Uterus (tissue), 4 donors: ENCODE measurements around the gene GNPAT. TPM values are rescaled to one million over a fixed set of nuclear protein-coding genes. Genes with fewer than 3 reads are reported as not detected.

Source experiments
- DNase-seq, 2 donors: peaks; one replicate each; pipeline ENCODE4 v3.0.0-alpha.2; 2019 to 2020
- H3K27ac ChIP-seq, 2 donors: fragments of 200-600 bp; sonication (generic); 1 replicate in 1 of 2; 2 replicates in 1 of 2; pipeline ENCODE4 v1.5.1; 2016 to 2018
- H3K27me3 ChIP-seq, 2 donors: fragments of 200-600 bp; sonication (generic); one replicate each; pipeline ENCODE4 v1.5.1; 2018 to 2019; ENCODE audit warnings: control low read depth in 1 of 2
- H3K36me3 ChIP-seq, 2 donors: fragments of 200-600 bp; sonication (generic); one replicate each; pipeline ENCODE4 v1.5.1; 2019; ENCODE audit warnings: control low read depth in 1 of 2
- H3K4me1 ChIP-seq, 2 donors: fragments of 200-600 bp; sonication (generic); one replicate each; pipeline ENCODE4 v1.5.1; 2018 to 2019; ENCODE audit warnings: control low read depth in 1 of 2
- H3K4me3 ChIP-seq, 2 donors: fragments of 200-600 bp; sonication (generic); 1 replicate in 1 of 2; 2 replicates in 1 of 2; pipeline ENCODE4 v1.5.1; 2018 to 2019; ENCODE audit warnings: mild to moderate bottlenecking in 1 of 2
- H3K9me3 ChIP-seq, 2 donors: fragments of 200-600 bp; sonication (generic); one replicate each; pipeline ENCODE4 v1.5.1; 2019; ENCODE audit warnings: control low read depth in 1 of 2
- CTCF ChIP-seq, 4 experiments: fragments of 200-600 bp in 2 of 4; fragments of 450-650 bp in 2 of 4; sonication (generic) in 2 of 4; IDR thresholded peaks; one replicate each; pipeline ENCODE4 v1.5.1; 2016 to 2019; ENCODE audit warnings: antibody characterized with exemption in 4 of 4, mild to moderate bottlenecking in 2 of 4, moderate library complexity in 1 of 4
- POLR2A ChIP-seq, 2 donors: fragments of 450-650 bp; IDR thresholded peaks; one replicate each; pipeline ENCODE4 v1.6.1; 2016; ENCODE audit warnings: antibody characterized with exemption in 2 of 2, mild to moderate bottlenecking in 1 of 2, moderate library complexity in 1 of 2
- intact Hi-C: fragments of 100-400 bp; cut with DNase I; formaldehyde crosslinking; loops from one replicate; pipeline ENCODE4 v1.15.1; 2023; ENCODE audit warnings: low total_unique reads
- total RNA-seq, 4 donors: library from RNA; depleted of rRNA in 3 of 4; stranded (reverse); fragments of >200 nt in 3 of 4; gene quantifications; one replicate each; pipeline versions ENCODE4 v1.1.0 to v1.2.4, GENCODE V29; 2014 to 2023
- donor health status: DM: yes; HTN: yes; CAD: no.

GNPAT gene
- total RNA-seq, 4 donors from 2014 or later: 8.2 to 56.1 (median 32.7) TPM

DNA sequence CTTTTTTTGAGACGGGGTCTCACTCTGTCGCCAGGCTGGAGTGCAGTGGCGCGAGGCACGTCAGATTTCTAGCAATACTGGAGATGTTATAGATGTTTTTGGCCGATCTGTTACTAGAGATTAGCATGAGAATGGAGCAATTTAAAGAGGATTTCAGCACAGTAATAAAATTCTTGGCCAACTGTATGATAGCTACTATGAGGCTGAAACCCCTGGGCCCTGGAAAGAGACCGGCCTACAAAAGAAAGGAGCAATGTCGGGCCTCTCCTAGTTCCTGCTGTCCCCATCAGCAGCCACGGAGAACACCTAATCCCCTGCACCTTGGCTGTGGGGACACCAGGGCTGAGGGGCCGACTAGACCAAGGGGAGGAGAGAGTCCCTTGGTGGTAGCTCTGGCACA is 9.5 kb upstream of the GNPAT start:
- Histone ChIP-seq H3K36me3 (no peaks in the 10 kb centered on the region), H3K27me3 (no peaks in the 10 kb centered on the region), H3K9me3 (no peaks in the 10 kb centered on the region), H3K4me3 (no peak overlapping the region), H3K27ac (no peak overlapping the region), H3K4me1 (no peaks in the 10 kb centered on the region)
- no peak for DNase-seq
- intact Hi-C loops: no loop called here
- TF ChIP-seq POLR2A (IDR thresholded peaks at IDR 0.05): no peak
- no peak for TF ChIP-seq CTCF (IDR thresholded peaks at IDR 0.05)

- Histone ChIP-seq H3K36me3 (no peaks in the 10 kb centered on the region), H3K4me3 (no peak overlapping the region), H3K27me3 (no peaks in the 10 kb centered on the region), H3K9me3 (no peaks in the 10 kb centered on the region), H3K4me1 (no peaks in the 10 kb centered on the region), H3K27ac (no peak overlapping the region)
- intact Hi-C loops: no loop called here
- TF ChIP-seq CTCF (IDR thresholded peaks at IDR 0.05) (no peak), POLR2A (IDR thresholded peaks at IDR 0.05) (no peak)
- no peak for DNase-seq
Observed at GRCh38 chr1:231232870-231233734, 7.9 kb upstream of the GNPAT start.

- H3K4me3 ChIP-seq: no peak overlapping the region
- H3K4me1 ChIP-seq: no peaks in the 10 kb centered on the region
- no peaks in the 10 kb centered on the region for H3K9me3 ChIP-seq
- DNase-seq: no peak
- intact Hi-C loops: no loop called here
- no peak for TF ChIP-seq POLR2A (IDR thresholded peaks at IDR 0.05)
- H3K36me3 ChIP-seq: no peaks in the 10 kb centered on the region
- H3K27ac ChIP-seq: no peak overlapping the region
- H3K27me3 ChIP-seq: no peaks in the 10 kb centered on the region
Observed at GRCh38 chr1:231233735-231234417, 7.1 kb upstream of the GNPAT start.

DNA sequence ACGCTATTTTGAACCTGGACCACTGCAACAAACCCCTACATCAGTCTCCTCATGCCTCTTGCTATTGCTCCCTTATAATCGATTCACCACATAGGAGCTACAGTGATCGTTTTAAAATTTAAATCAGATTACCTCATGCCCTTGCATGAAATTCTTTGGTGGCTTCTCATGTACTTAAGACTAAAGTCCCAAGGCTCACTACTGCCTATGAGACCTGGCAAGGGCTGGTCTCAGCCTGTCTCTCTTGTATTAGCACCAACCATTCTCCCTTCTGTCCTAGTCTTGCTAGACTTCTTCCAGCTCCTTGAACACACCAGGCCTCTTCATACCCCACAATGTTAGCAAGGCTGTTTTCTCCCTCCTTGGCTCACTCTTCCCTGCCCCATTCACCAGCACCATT is 6.5 kb upstream of the GNPAT start:
- Histone ChIP-seq H3K27me3 (no peaks in the 10 kb centered on the region), H3K27ac (no peak overlapping the region), H3K4me3 (no peak overlapping the region), H3K4me1 (no peaks in the 10 kb centered on the region), H3K36me3 (no peaks in the 10 kb centered on the region), H3K9me3 (no peaks in the 10 kb centered on the region)
- DNase-seq: no peak
- intact Hi-C loops: no loop called here
- TF ChIP-seq POLR2A (IDR thresholded peaks at IDR 0.05) (no peak), CTCF (IDR thresholded peaks at IDR 0.05) (no peak)

- intact Hi-C loops: no loop called here
- DNase-seq: no peak
- Histone ChIP-seq H3K36me3 (no peaks in the 10 kb centered on the region), H3K4me3 (no peak overlapping the region), H3K9me3 (no peaks in the 10 kb centered on the region), H3K27me3 (no peaks in the 10 kb centered on the region), H3K4me1 (no peaks in the 10 kb centered on the region), H3K27ac (no peak overlapping the region)
- no peak for TF ChIP-seq CTCF (IDR thresholded peaks at IDR 0.05)
- TF ChIP-seq POLR2A (IDR thresholded peaks at IDR 0.05): no peak
Observed at GRCh38 chr1:231235526-231236207, 5.3 kb upstream of the GNPAT start.
